ENCODE measurements around the gene SFXN4. TPM values are rescaled to one million over a fixed set of nuclear protein-coding genes. Genes with fewer than 3 reads are reported as not detected.
"Not testable (repeated sequence)": the region's sequence is repeated elsewhere in the genome, so short reads cannot be mapped to it uniquely, and the experiment has no call there.

The SFXN4 gene
- polyA plus RNA-seq, 3 donors, result 28.2 to 34.2 (median 31.9) TPM

DNA sequence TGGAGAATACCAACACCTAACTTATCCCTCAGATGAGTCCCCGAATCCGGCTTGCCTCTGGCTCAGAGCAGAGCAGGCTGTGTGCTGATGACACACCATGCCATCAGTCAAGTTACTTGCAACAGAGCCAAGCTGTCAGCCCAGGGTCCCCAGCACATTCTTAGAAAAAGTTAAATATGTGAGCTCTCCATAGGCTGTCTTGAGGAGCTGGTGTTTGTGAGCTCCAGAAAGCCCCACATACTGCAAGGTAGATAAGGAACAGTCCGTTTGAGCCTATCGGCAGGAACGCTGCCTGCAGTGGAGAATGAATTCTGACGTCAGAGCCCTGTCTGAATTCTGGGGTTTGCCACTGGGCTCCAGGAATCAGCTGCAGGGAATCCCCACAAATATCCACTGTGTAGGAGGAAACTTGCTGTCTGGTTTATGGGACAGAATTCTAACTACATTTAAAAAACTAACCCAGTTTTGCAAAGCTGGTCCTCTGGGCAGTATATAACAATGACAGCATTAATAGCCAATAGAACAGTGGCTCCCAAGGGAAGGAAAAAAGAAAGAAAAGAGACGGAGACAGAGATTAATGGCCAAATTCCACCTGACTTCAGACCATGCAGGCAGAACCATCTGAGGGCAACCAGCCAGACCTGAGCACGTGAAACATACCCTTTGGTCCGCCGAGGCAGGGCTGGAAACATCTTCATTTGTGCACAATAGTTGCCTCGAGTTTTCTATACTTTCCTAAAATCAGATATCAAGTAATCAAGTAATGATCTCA lies 3.6 kb downstream of the SFXN4 start:
- DNase-seq (ENCODE audit: extremely low read depth in 1 of 11, low read depth in 9 of 11, low spot score in 4 of 11), result peak in 5 of 11 donors; percentile 26 to 55 (median 35)

DNA sequence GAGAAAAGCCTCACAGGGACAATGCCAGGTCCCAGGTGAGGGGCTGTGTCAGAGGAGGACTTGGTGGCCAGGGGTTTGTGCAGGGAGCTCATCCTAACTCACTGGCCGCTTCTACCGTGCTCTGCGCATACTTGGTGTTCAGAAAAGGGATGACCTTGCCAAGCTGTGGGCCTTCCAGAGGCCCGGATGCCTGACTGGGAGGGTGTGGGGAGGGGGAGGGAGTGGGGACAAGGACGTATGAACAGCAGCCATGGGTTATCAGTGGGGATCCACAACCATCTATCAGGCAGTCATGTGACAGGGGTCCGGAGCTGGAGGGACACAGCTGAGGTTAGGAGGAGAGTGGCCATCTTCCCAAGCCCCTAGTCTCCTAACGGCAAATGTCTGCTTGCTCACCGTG lies 6.2 kb downstream of the SFXN4 start:
- no peak for DNase-seq (ENCODE audit: extremely low read depth in 1 of 11, low read depth in 9 of 11, low spot score in 4 of 11)

DNA sequence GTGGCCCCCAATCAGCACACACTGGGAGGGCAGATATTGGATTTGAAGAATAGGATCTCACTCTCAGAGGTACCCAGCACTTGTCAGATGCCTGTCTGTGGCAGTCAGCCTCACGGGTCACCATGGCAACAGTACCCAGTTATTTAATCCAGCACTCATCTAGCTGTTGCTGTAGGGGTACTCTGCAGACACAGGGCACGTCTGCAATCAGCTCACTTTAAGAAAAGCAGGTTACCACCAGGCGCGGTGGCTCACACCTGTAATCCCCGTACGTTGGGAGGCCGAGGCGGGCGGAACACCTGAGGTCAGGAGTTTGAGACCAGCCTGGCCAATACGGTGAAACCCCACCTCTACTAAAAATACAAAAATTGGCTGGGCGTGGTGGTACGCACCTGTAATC lies 11.9 kb downstream of the SFXN4 start:
- no peak for DNase-seq (ENCODE audit: extremely low read depth in 1 of 11, low read depth in 9 of 11, low spot score in 4 of 11)

DNA sequence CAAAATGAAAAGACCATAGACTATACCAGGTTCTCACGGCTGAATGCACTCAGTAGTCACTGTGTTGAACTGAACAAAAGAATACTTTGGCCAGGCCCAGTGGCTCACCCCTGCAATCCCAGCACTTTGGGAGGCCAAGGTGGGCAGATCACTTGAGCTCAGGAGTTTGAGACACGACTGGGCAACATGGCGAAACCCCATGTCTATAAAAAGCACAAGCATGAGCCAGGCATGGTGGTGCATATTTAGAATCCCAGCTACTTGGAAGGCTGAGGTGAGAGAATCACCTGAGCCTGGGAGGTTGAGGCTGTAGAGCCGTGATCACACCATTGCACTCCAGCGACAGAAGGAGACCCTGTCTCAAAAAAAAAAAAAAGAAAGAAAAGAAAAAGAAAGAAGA lies 12.5 kb downstream of the SFXN4 start:
- no peak for DNase-seq (ENCODE audit: extremely low read depth in 1 of 11, low read depth in 9 of 11, low spot score in 4 of 11)

DNA sequence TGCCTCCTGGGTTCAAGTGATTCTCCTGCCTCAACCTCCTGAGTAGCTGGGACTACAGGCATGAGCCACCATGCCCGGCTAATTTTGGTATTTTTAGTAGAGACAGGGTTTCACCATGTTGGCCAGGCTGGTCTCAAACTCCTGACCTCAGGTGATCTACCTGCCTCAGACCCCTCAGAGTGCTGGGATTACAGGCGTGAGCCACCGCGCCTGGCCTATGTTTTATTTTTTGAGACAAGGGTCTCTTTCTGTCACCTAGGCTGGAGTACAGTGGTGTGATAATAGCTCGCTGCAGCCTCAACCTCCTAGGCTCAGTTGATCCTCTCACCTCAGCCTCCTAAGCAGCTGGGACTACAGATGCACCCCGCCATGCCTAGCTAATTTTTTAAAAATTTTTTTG lies 13.9 kb downstream of the SFXN4 start:
- not testable (repeated sequence) for DNase-seq (ENCODE audit: extremely low read depth in 1 of 11, low read depth in 9 of 11, low spot score in 4 of 11)

DNA sequence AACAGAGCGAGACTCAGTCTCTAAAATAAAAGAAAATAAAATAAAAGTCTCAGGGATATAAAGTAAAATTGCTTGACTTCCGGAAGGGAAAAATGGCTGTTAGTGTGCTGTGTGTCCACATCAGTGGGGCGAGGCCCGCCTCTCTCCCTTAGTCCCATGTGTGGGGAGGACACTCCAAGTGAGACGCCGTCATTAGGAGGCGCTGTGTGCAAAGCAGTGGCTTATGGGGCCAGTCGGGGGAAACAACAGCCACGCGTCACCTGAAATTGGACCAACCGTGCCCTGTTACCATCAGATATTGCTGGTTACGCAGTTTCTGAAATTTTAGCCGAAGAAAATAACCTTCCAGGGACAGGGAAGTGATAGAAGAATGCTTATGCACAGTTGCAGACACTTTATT lies 15.8 kb downstream of the SFXN4 start:
- DNase-seq (ENCODE audit: extremely low read depth in 1 of 11, low read depth in 9 of 11, low spot score in 4 of 11), result no peak

DNA sequence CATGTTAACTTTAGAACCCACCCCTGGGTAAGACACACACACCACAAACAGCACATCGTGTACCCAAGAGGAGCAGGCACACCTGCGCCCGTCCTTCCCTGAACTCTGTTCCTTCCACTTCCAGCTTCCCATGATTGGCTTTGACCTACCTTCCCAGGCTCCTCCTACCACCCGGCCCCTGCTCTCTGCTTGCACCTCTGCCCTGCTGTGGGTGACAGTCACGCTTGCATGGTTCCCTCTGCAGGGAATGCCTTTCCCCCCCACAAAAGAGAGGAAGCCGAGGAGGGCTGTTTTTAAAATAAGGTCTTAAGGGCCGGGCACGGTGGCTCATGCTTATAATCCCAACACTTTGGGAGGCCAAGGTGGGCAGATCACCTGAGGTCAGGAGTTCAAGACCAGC lies 16.4 kb downstream of the SFXN4 start:
- no peak for DNase-seq (ENCODE audit: extremely low read depth in 1 of 11, low read depth in 9 of 11, low spot score in 4 of 11)

DNA sequence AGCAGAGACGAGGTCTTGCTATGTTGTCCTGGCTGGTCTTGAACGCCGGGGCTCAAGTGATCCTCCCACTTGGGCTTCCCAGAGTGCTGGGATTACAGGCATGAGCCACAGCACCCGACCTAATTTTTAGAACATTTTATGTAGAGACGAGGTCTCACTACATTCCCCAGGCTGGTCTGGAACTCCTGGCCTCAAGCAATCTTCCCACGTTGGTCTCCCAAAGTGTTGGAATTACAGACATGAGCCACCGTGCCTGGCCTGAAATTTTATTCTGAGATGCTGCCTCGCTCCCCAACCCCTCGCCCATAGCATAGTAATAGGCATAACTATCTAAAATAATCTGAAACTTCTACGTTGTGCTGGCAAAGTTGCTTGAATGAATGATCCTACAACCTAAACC lies 21.9 kb downstream of the SFXN4 start:
- DNase-seq (ENCODE audit: extremely low read depth in 1 of 11, low read depth in 9 of 11, low spot score in 4 of 11), result no peak

DNA sequence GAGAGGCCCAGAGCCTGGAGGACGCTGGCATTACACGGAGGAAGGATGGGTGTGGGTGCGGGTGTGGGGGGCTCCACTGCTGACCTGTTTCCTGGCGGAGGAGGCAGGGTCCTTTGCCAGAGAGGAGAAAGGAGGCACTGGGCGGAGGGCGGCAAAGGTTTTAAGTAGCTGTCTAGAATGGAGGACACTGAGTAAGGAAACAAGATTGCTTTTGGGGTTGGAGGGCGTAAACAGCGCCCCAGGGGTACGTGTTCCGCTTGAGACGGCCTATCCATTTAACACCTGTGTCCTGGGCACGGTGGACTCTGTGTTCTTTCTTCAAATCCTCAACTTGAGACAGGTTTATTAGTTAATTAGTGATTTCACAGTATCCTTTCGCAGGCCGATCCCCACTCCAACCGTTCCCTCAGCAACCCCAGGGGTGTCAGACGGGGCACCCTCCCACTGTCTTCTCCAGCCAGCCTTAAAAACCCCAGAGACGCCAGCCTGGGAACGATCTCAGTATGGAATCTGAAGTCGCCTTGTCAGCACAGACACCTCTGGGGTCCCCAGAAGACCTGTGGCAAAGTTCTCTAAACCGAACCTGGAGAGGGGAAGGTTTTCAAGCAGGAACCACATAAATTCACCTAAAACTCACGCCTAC lies 24.8 kb downstream of the SFXN4 start:
- no peak for DNase-seq (ENCODE audit: extremely low read depth in 1 of 11, low read depth in 9 of 11, low spot score in 4 of 11)

DNA sequence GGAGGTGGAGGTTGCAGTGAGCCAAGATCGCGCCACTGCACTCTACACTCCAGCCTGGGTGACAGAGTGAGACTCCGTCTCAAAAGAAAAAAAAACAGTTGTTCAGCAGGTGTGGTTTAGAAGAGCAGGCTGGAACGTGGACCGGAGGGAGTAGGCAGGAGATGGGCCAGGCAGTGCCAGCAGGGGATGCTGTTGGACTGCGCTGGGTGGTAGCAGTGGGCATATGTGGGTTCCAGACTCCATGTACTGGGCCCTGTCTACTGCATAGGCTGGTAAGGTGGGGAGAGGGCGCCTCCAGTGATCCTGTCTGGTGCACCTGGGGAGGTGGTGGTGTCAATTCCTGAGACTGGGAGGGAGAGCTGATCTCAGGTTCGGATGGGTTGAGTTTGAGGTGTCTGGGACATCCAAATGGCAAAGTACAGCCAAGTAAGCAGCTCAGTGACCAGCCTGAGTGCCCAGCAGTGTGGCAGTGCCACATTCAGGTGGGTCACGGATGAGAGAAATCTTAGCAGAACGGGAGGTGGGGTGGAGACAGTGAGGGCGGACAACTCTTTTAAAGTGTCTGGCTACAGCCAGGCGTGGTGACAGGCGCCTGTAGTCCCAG lies 25.9 kb downstream of the SFXN4 start:
- peak in 2 of 11 donors; percentile 8 to 16 for DNase-seq (ENCODE audit: extremely low read depth in 1 of 11, low read depth in 9 of 11, low spot score in 4 of 11)

DNA sequence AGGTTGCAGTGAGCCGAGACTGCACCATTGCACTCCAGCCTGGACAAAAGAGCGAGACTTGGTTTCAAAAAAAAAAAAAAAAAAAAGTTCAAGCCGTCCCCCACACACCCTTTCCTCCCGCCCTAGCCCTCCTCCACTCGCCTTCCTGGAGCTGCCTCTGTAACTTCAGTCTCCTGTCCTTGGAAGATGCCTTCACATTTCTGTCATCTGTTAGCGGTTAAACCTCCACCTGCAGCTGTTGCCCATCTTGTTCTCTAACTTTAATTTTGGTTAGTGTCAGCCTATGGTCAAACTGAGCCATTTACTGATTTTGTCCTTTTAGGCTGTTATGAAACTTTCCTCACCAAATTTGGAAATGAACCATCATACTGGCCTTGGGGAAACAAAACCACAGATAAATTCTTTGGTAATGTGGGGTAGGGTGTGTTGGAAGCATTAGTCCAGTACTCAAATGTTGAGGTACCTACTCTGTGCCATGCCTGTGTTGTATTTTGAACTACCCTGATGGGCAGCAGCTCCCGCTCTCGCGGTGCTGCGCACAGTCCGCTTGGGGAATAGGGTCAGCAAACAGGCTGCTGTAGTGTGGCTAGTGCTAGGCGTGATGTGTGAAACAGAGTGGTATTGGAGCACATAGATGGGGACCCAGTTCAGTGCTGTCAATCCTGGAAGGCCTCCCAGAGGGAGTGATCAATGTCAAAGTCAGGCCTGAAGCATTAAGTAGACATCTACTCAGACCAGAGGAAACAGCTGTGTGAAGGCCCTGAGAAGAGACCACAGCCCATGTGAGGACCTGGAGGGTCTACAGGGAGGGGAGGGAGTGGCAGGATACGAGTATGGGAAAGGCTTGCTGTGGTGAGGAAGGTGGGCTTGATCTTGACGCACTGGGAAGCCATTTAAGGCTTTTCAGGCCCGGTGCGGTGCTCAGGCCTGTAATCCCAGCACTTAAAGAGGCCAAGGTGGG lies 26.9 kb downstream of the SFXN4 start:
- no peak for DNase-seq (ENCODE audit: extremely low read depth in 1 of 11, low read depth in 9 of 11, low spot score in 4 of 11)

DNA sequence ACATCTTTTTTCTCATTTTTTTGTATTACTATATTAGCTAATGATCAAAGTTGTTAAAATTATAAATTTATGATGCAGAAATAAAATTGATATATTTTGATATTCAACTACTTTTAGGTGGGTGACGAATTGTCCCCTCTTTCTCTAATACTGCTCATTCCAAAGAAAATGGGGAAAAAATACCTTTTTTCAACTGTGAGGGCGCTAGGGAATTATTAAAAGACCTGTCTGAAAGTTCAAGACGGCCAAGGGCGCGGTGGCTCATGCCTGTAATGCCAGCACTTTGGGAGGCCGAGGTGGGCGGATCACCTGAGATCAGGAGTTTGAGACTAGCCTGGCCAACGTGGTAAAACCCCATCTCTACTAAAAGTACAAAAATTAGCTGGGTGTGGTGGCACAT lies 27.6 kb downstream of the SFXN4 start:
- not testable (repeated sequence) for DNase-seq (ENCODE audit: extremely low read depth in 1 of 11, low read depth in 9 of 11, low spot score in 4 of 11)

DNA sequence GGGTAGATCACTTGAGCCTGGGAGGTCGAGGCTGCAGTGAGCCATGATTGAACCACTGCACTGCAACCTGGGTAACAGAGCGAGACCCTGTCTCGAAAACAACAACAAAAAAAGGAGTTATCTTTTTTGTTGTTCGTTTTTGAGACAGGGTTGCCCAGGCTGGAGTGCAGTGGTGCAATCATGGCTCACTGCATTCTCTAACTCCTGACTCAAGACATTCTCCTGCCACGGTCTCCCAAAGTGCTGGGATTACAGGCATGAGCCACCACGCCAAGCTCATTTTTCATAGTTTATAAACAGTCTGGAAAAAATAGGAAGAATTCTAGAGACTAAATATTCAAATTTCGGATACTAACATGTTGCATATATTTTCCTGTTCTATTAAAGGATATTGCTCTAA lies 29.4 kb downstream of the SFXN4 start:
- no peak for DNase-seq (ENCODE audit: extremely low read depth in 1 of 11, low read depth in 9 of 11, low spot score in 4 of 11)

DNA sequence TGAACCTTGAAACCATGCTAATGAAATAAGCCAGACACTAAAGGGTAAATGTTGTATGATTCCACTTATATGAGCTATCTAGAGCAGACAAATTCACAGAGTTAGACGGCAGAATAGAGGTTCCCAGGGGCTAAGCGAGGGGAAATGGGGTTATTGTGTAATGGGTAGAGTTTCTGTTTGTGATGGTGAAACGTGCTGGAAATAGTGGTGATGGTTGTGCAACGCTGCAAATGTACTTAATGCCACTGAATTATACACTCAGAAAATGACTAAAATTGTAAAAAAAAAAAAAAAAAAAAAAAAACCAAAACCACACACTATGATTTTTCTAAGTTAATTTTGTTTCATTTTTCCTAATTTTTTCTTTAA lies 30.0 kb downstream of the SFXN4 start:
- no peak for DNase-seq (ENCODE audit: extremely low read depth in 1 of 11, low read depth in 9 of 11, low spot score in 4 of 11)

DNA sequence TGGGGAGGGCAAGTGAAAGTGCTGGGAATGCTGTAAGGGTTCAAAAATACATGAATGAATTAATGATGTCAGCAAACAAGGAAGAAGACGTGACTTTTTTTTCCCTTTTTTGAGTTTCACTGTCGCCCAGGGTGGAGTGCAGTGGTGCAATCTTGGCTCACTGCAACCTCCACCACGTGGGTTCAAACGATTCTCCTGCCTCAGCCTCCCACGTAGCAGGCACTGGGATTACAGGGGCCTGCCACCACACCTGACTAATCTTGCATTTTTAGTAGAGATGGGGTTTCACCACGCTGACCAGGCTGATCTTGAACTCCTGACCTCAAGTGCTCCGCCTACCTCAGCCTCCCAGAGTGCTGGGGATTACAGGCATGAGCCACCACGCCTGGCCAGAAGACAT lies 31.6 kb downstream of the SFXN4 start:
- DNase-seq (ENCODE audit: extremely low read depth in 1 of 11, low read depth in 9 of 11, low spot score in 4 of 11), result no peak

DNA sequence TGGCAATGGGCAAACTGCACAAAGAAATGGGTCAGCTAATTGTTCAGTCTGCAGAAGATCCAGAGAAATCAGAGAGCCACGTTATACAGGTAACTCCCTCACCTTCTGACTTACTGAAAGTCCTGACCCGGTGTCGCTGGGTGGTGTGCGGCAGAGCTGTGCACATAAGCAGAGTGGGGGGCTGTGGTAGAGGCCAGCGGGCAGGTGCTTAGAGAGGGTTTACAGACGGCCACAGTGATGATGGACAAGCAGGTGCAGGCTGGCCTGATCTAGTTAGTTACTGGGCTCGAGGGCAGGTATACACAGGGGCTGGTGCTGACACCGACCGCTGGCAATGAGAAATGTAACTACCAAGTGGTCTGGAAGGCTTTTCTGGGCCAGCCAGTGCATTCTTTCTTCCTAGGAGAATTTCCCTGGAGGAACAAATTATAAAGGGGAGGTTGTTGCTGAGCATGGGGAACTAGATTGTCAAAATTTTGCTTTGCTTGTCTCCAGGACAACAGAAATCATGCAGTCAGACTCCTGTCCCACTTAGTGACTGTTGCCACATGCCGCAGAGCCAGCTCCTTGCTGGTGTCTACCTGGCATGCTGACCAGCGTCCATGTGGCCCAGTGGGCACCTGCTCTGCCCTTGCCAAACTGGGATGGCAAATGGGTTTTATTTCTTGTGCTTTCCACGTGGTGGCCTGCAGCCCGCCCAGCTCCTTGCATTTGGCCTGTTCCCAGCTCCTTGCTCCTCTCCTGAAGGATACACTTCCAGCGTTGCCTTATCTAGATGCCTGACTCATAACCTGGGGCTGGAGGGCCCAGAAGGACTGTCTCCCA lies 32.8 kb downstream of the SFXN4 start:
- no peak for DNase-seq (ENCODE audit: extremely low read depth in 1 of 11, low read depth in 9 of 11, low spot score in 4 of 11)

DNA sequence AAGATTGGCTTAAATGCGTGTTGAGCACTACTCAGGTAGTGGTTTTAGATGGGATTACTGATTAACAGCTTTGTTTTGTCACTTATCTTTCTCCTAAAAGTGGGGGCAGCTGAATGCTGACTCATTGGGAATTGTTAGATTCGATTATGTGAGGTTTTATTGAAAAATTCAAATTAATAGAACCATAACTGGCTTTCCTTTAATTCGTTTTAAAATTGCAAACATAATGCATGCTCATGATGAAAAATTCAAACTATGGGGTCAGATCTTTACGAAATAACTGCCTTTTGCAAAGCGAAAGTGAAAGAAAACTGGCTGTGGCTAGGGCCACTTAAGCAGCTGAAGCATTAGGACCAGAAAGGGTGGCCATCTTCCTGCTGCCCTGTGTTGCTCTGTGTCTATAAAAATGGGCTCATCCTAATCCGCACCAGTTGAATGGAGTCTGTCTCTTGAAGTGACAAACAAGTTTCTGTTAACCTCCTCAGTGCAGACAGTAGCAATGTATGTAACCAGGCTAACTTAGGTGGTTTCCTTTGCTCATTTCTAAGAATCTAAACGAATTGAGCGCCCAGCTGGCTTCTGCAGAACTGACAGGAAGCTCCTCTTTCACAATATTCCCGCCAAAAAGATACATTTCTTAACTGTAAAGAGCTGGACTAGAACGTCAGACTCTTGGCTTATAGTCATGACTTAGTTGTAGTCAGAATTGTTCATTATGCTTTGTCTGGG lies 33.8 kb downstream of the SFXN4 start:
- DNase-seq (ENCODE audit: extremely low read depth in 1 of 11, low read depth in 9 of 11, low spot score in 4 of 11), result no peak

DNA sequence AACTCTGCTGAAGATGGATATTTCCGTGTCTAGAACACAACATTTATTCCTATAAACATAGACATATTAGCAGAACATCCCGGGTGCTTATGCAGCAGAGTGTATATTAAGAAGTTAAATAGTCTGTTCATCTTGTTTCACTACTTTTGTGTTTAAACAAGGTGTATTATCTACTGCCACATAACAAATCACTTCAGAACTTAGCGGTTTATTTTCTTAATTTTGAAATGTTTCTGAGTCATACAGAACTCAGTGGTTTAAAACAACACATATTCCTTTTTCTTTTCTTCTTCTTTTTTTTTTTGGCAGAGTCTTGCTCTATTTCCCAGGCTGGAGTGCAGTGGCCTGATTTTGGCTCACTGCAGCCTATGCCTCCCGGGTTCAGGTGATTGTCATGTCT lies 35.8 kb downstream of the SFXN4 start:
- DNase-seq (ENCODE audit: extremely low read depth in 1 of 11, low read depth in 9 of 11, low spot score in 4 of 11), result no peak
